HepG2 (cell line): ENCODE measurements around the gene HTR2A. TPM values are rescaled to one million over a fixed set of nuclear protein-coding genes. Genes with fewer than 3 reads are reported as not detected.

Source experiments
- ATAC-seq: fragments of 200-7000 bp; cut with Tn5 transposase; 3 replicates; pipeline ENCODE4 v1.9.1; 2020; ENCODE audit warnings: mild to moderate bottlenecking, moderate library complexity
- BruUV-seq: library from RNA; stranded (reverse); fragments of 400-500 nt; replicated peaks from 2 replicates; lab custom pipeline; 2021; lab: Mats Ljungman, UMichigan
- CTCF ChIA-PET: fragments of 300-600 bp; formaldehyde crosslinking; extraction: SDS; loops from one replicate; lab custom pipeline; 2021; ENCODE audit warnings: low total read pairs, inconsistent platforms, low intra/inter-chr PET ratio; lab: Yijun Ruan, JAX
- POLR2A ChIA-PET: fragments of 350-600 bp; sonication (Branson Sonifier 250); formaldehyde crosslinking; loops from one replicate; lab custom pipeline; 2020; ENCODE audit warnings: antibody characterized with exemption, inconsistent platforms; lab: Yijun Ruan, JAX
- DNase-seq: peaks from one replicate; pipeline ENCODE4 v3.0.0-alpha.2; 2015; ENCODE audit warnings: low spot score
- FAIRE-seq: peaks from 3 replicates; lab custom pipeline; 2011; peaks lifted over from hg19 to GRCh38; lab: Jason Lieb, UNC
- H2AFZ ChIP-seq: one replicate; pipeline ENCODE4 v1.6.1; 2011; ENCODE audit warnings: low read length, inconsistent platforms
- H3K27ac ChIP-seq: fragments of 300-600 bp; 3 replicates; pipeline ENCODE4 v1.8.0; 2011; ENCODE audit warnings: mixed run types, mild to moderate bottlenecking, mixed read lengths, low read length, inconsistent platforms; ENCODE audit not compliant: insufficient read depth; ENCODE audit errors: extremely low read length
- H3K27me3 ChIP-seq, 2 experiments: fragments of 200-600 bp in 1 of 2; 2 replicates in 1 of 2; 3 replicates in 1 of 2; pipeline versions ENCODE4 v1.6.0 to v1.8.0; 2011; ENCODE audit warnings: low read length in 2 of 2, mild to moderate bottlenecking in 2 of 2, moderate library complexity in 2 of 2, inconsistent platforms in 1 of 2; ENCODE audit not compliant: insufficient read depth in 2 of 2, control insufficient read depth in 1 of 2
- H3K36me3 ChIP-seq, 2 experiments: fragments of 200-600 bp in 1 of 2; replicated peaks in 1 of 2; 2 replicates in 1 of 2; 3 replicates in 1 of 2; pipeline versions ENCODE4 v1.5.1 to v1.8.0; 2011; ENCODE audit warnings: low read length in 2 of 2, inconsistent platforms in 1 of 2; ENCODE audit not compliant: insufficient read depth in 2 of 2, control insufficient read depth in 1 of 2
- H3K4me1 ChIP-seq: 2 replicates; pipeline ENCODE4 v1.5.1; 2012; ENCODE audit warnings: low read length, inconsistent platforms; ENCODE audit not compliant: insufficient read depth
- H3K4me2 ChIP-seq: 2 replicates; pipeline ENCODE4 v1.6.0; 2011; ENCODE audit warnings: low read depth, low read length, inconsistent platforms
- H3K4me3 ChIP-seq, 3 experiments: fragments of 200-600 bp in 1 of 3; sonication (generic), shearing (Covaris generic) in 1 of 3; replicated peaks in 1 of 3; 2 replicates each; pipeline ENCODE4 v1.5.1; 2011 to 2016; ENCODE audit warnings: low read length in 3 of 3, inconsistent platforms in 2 of 3, low read depth in 2 of 3, mild to moderate bottlenecking in 2 of 3, control low read depth in 1 of 3, mixed read lengths in 1 of 3; ENCODE audit not compliant: insufficient read depth in 1 of 3
- H3K79me2 ChIP-seq: one replicate; pipeline ENCODE4 v1.6.1; 2011; ENCODE audit warnings: low read length, inconsistent platforms; ENCODE audit not compliant: insufficient read depth
- H3K9ac ChIP-seq: 2 replicates; pipeline ENCODE4 v1.6.0; 2011; ENCODE audit warnings: mild to moderate bottlenecking, low read depth, low read length, inconsistent platforms; ENCODE audit not compliant: insufficient read depth
- H3K9me3 ChIP-seq: 2 replicates; pipeline ENCODE4 v1.5.1; 2012; ENCODE audit warnings: mild to moderate bottlenecking, low read length
- H4K20me1 ChIP-seq: 2 replicates; pipeline ENCODE4 v1.6.0; 2011; ENCODE audit warnings: inconsistent platforms, mild to moderate bottlenecking, low read length, moderate library complexity; ENCODE audit not compliant: insufficient read depth
- BRD4 ChIP-seq: sonication (generic); formaldehyde crosslinking; IDR thresholded peaks from 2 replicates; pipeline ENCODE4 v1.4.0; 2020; ENCODE audit warnings: missing genetic modification reagents
- MLLT10 ChIP-seq: sonication (generic); formaldehyde crosslinking; IDR thresholded peaks from 2 replicates; pipeline ENCODE4 v1.4.0; 2020; ENCODE audit warnings: missing genetic modification reagents
- ZBTB46 ChIP-seq: sonication (generic); formaldehyde crosslinking; IDR thresholded peaks from 2 replicates; pipeline ENCODE4 v1.4.0; 2020; ENCODE audit warnings: mild to moderate bottlenecking, missing genetic modification reagents, borderline replicate concordance
- ZNF724P ChIP-seq: sonication (generic); formaldehyde crosslinking; IDR thresholded peaks from 2 replicates; pipeline ENCODE4 v1.8.0; 2022; ENCODE audit warnings: missing genetic modification reagents, borderline replicate concordance
- WGBS: methylation state at CpG from one replicate; pipeline ENCODE4 v1.1.6; 2017; ENCODE audit warnings: low lambda C conversion rate; 5-methylcytosine and 5-hydroxymethylcytosine counted together
- in situ Hi-C: cut with HindIII; loops from 2 replicates; pipeline ENCODE4 v1.10.0; 2017; ENCODE audit warnings: low pct_unique_long_range_greater_than_20kb; ENCODE audit not compliant: extremely low pct_ligation_motif_present
- intact Hi-C: fragments of 100-400 bp; cut with micrococcal nuclease; formaldehyde crosslinking; loops from one replicate; pipeline ENCODE4 v1.10.0; 2022; ENCODE audit not compliant: unreplicated experiment
- polyA plus RNA-seq, 8 experiments: library from polyadenylated mRNA; depleted of rRNA in 3 of 8; stranded (reverse) in 7 of 8; unstranded in 1 of 8; fragments of >200 nt; fragmentation: Illumina TruSeq in 4 of 8; extraction: Trizol in 4 of 8; gene quantifications; 2 replicates each; pipeline versions ENCODE4 v1.2.1 to v1.2.3, GENCODE V29; 2011 to 2016; ENCODE audit warnings: low read depth in 4 of 8, missing spikeins in 1 of 8, mixed read lengths in 1 of 8; ENCODE audit not compliant: insufficient read depth in 1 of 8
- total RNA-seq, 5 experiments: library from RNA; depleted of rRNA; stranded (reverse); fragments of >200 nt; fragmentation: Illumina TruSeq; extraction: Trizol; gene quantifications; 2 replicates each; pipeline ENCODE4 v1.2.3, GENCODE V29; 2016; ENCODE audit warnings: low read depth in 1 of 5

Gene HTR2A
- total and polyA plus RNA-seq, 2 of the 13 experiments (the other 11 are each of a cell fraction or from before 2014, with no cell fraction given), result not detected

GRCh38 chr13:46804391-46804815, 92.5 kb downstream of the HTR2A start (continued):
- no peak for TF ChIP-seq ZBTB46 (CRISPR knock-in tag)
- TF ChIP-seq, all 625 proteins: peak for 0

- no peaks in the 10 kb centered on the region for H4K20me1 ChIP-seq
- CTCF ChIA-PET, result no interaction called here
- intact Hi-C loops, result no loop called here
- no peak for TF ChIP-seq BRD4 (CRISPR knock-in tag)
- TF ChIP-seq, all 625 proteins: peak for 0
- DNase-seq (no peak), FAIRE-seq (no peak), ATAC-seq (no peak)
- H2AFZ ChIP-seq, result no peak overlapping the region
- WGBS, result 52% methylated on average over 5 of the region's 5 CpGs
- no peak overlapping the region for H3K4me2 ChIP-seq
- no peak overlapping the region for H3K27ac ChIP-seq
- no peaks in the 10 kb centered on the region for H3K36me3 ChIP-seq
- H3K9me3 ChIP-seq, result no peaks in the 10 kb centered on the region
- POLR2A ChIA-PET, result no interaction called here
- BruUV-seq, result no TSS peak
- no peaks in the 10 kb centered on the region for H3K79me2 ChIP-seq
- no peak overlapping the region for H3K9ac ChIP-seq
- no peaks in the 10 kb centered on the region for H3K27me3 ChIP-seq
- peaks cover 11% of the 10 kb centered on the region for H3K4me1 ChIP-seq
- in situ Hi-C loops, result no loop called here
- H3K4me3 ChIP-seq, result no peak overlapping the region
Measured at GRCh38 chr13:46803586-46803985, 93.3 kb downstream of the HTR2A start.

- POLR2A ChIA-PET, result no interaction called here
- no peak overlapping the region for H3K4me3 ChIP-seq
Measured at GRCh38 chr13:46801858-46802257, 95.0 kb downstream of the HTR2A start.

More at GRCh38 chr13:46801858-46802257, 95.0 kb downstream of the HTR2A start:
- CTCF ChIA-PET, result no interaction called here
- intact Hi-C loops (no loop called here), in situ Hi-C loops (no loop called here)
- TF ChIP-seq MLLT10 (CRISPR knock-in tag) (no peak), ZNF724P (CRISPR knock-in tag) (no peak)
- Histone ChIP-seq H3K9ac (no peak overlapping the region), H3K79me2 (no peaks in the 10 kb centered on the region), H3K36me3 (no peaks in the 10 kb centered on the region), H4K20me1 (no peaks in the 10 kb centered on the region), H3K27me3 (no peaks in the 10 kb centered on the region), H3K27ac (no peak overlapping the region), H3K4me2 (no peak overlapping the region), H3K4me1 (peaks cover 25% of the 10 kb centered on the region), H3K9me3 (no peaks in the 10 kb centered on the region), H2AFZ (no peak overlapping the region)
- FAIRE-seq, result no peak
- no peak for ATAC-seq
- whole genome bisulfite sequencing, result 6% methylated on average over 1 of the region's 1 CpG
- no TSS peak for BruUV-seq
- DNase-seq, result no peak
